Progenitor cell of endocrine pancreas (in vitro differentiated cells): ENCODE measurements around the gene L3MBTL4. TPM values are rescaled to one million over a fixed set of nuclear protein-coding genes. Genes with fewer than 3 reads are reported as not detected.

Experiments used
- DNase-seq: peaks from one replicate; pipeline ENCODE4 v3.0.0; 2021; ENCODE audit warnings: low spot score; ENCODE audit not compliant: unreplicated experiment
- H3K27ac Mint-ChIP-seq: 2 replicates; pipeline ENCODE4 v1.8.0; 2021; ENCODE audit warnings: mild to moderate bottlenecking, moderate library complexity, mixed read lengths
- H3K27me3 Mint-ChIP-seq: 2 replicates; pipeline ENCODE4 v1.8.0; 2021; ENCODE audit warnings: mixed read lengths
- H3K36me3 Mint-ChIP-seq: 2 replicates; pipeline ENCODE4 v1.8.0; 2022; ENCODE audit warnings: mixed read lengths; ENCODE audit not compliant: insufficient read depth
- H3K4me1 Mint-ChIP-seq: 2 replicates; pipeline ENCODE4 v1.8.0; 2021; ENCODE audit warnings: low read depth, mixed read lengths
- H3K4me3 Mint-ChIP-seq: 2 replicates; pipeline ENCODE4 v1.8.0; 2021; ENCODE audit warnings: low read depth, mild to moderate bottlenecking, moderate library complexity, mixed read lengths
- H3K9me3 Mint-ChIP-seq: 2 replicates; pipeline ENCODE4 v1.8.0; 2021; ENCODE audit warnings: low read depth, mixed read lengths
- CTCF ChIP-seq: fragments of 200-600 bp; sonication (generic); IDR thresholded peaks from one replicate; pipeline ENCODE4 v1.5.0; 2021; ENCODE audit warnings: antibody characterized with exemption, mild to moderate bottlenecking; ENCODE audit not compliant: unreplicated experiment
- total RNA-seq: library from RNA; stranded (reverse); gene quantifications from 2 replicates; pipeline ENCODE4 v1.2.1, GENCODE V29; 2021

Gene L3MBTL4
- total RNA-seq, 1 donor from 2014 or later: 8.0 TPM

GRCh38 chr18:6010284-6010683, 404.4 kb downstream of the L3MBTL4 start:
- no peak overlapping the region for H3K4me3 Mint-ChIP-seq
- no peak overlapping the region for H3K27ac Mint-ChIP-seq
- no peak for DNase-seq
- no peaks in the 10 kb centered on the region for H3K4me1 Mint-ChIP-seq
- no peak for TF ChIP-seq CTCF
- H3K27me3 Mint-ChIP-seq: no peaks in the 10 kb centered on the region
- H3K36me3 Mint-ChIP-seq: peaks cover 3% of the 10 kb centered on the region
- no peaks in the 10 kb centered on the region for H3K9me3 Mint-ChIP-seq

DNA sequence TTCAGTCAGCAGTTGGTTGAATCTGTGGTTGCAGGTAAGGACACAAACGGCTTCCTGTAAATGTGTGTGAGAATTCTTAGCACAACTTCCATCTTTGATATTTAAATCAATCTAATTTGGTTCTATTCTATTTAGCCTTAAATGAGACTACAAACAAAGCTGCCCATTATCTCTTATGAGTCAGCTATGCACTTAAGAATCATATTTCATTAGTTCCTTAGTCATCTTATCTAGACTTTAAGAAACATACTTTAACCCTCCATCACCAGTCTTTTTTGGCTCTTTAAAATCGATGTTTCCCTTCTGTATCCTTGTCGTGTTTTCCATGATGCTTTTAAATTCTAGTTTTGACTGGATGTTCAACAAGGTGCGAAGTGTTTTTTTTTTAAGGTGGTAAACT, 405.0 kb downstream of the L3MBTL4 start:
- peaks cover 3% of the 10 kb centered on the region for H3K36me3 Mint-ChIP-seq
- no peaks in the 10 kb centered on the region for H3K9me3 Mint-ChIP-seq
- no peak overlapping the region for H3K27ac Mint-ChIP-seq
- no peak for DNase-seq
- TF ChIP-seq CTCF: no peak
- no peaks in the 10 kb centered on the region for H3K4me1 Mint-ChIP-seq
- H3K4me3 Mint-ChIP-seq: no peak overlapping the region
- no peaks in the 10 kb centered on the region for H3K27me3 Mint-ChIP-seq

DNA sequence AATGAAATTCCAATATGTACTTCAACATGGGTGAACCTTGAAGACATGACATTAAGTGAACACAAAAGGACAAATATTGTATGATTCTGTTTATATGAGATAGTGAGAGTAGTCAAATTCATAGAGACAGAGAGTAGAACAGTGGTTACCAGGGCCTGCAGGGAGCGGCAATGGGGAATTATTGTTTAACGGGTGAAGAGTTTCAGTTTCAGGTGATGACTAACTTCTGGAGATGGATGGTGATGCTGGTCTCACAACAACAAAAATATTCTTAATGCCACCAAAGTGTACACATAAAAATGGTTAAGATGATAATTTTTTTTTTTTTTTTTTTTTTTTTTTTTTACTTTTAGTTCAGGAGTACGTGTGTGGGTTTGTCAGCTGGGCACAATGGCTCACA, 410.0 kb downstream of the L3MBTL4 start:
- TF ChIP-seq CTCF: no peak
- H3K4me1 Mint-ChIP-seq: no peaks in the 10 kb centered on the region
- peaks cover 6% of the 10 kb centered on the region for H3K9me3 Mint-ChIP-seq
- H3K27me3 Mint-ChIP-seq: no peaks in the 10 kb centered on the region
- no peak overlapping the region for H3K4me3 Mint-ChIP-seq
- peaks cover 5% of the 10 kb centered on the region for H3K36me3 Mint-ChIP-seq
- H3K27ac Mint-ChIP-seq: no peak overlapping the region
- DNase-seq: no peak

- TF ChIP-seq CTCF: no peak
- H3K27me3 Mint-ChIP-seq: no peaks in the 10 kb centered on the region
- H3K4me1 Mint-ChIP-seq: peaks cover 3% of the 10 kb centered on the region
- H3K36me3 Mint-ChIP-seq: peaks cover 5% of the 10 kb centered on the region
- no peak overlapping the region for H3K27ac Mint-ChIP-seq
- DNase-seq: no peak
- peaks cover 11% of the 10 kb centered on the region for H3K9me3 Mint-ChIP-seq
- H3K4me3 Mint-ChIP-seq: no peak overlapping the region
Measured at GRCh38 chr18:6004119-6004518, 410.6 kb downstream of the L3MBTL4 start.

DNA sequence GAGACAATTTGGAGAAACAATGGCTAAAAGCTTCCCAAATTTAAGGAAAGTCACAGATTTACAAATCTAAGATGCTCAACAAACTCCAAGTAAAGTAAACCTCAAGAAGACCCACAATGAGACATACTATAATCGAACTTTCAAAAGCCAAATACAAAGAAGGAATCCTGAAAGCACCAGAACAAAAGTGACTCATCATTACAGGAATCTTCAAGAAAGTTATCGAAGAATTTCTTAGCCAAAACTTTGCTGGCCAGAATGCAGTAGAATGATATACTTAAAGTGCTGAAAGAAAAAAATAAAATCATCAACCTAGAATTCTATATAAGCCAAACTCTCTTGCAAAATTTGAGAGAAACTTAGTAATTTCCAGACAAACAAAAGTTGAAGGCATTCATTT, 412.8 kb downstream of the L3MBTL4 start:
- H3K27me3 Mint-ChIP-seq: no peaks in the 10 kb centered on the region
- peaks cover 11% of the 10 kb centered on the region for H3K9me3 Mint-ChIP-seq
- no peak for DNase-seq
- no peak overlapping the region for H3K27ac Mint-ChIP-seq
- peaks cover 5% of the 10 kb centered on the region for H3K36me3 Mint-ChIP-seq
- peaks cover 21% of the 10 kb centered on the region for H3K4me1 Mint-ChIP-seq
- TF ChIP-seq CTCF: no peak
- H3K4me3 Mint-ChIP-seq: no peak overlapping the region
